ENCODE data around the gene ZNF414. TPM values are rescaled to one million over a fixed set of nuclear protein-coding genes. Genes with fewer than 3 reads are reported as not detected.
A peak's percentile ranks its signal among the peaks of the same experiment; 100 is the strongest.

Gene ZNF414
- polyA plus RNA-seq, 6 donors from 2014 or later: 7.4 to 25.5 (median 11.7) TPM

GRCh38 chr19:8462571-8462970 is 51.4 kb downstream of the ZNF414 start:
- DNase-seq (no peak), ATAC-seq (ENCODE audit: low read depth in 2 of 2) (no peak)
- H3K9me3 Mint-ChIP-seq: no peaks in the 10 kb centered on the region
- H3K4me1 Mint-ChIP-seq: peaks cover 25 to 44% (median 30%) of the 10 kb centered on the region in 3 donors
- peak overlapping the region in 2 of 6 donors; percentile 9 to 88 for H3K27ac Mint-ChIP-seq
- peak overlapping the region in 1 of 8 donors; percentile 22 for H3K4me3 Mint-ChIP-seq
- peaks cover 26 to 33% of the 10 kb centered on the region in 2 donors for H3K36me3 Mint-ChIP-seq
- no peaks in the 10 kb centered on the region for H3K27me3 Mint-ChIP-seq

GRCh38 chr19:8461891-8462290 is 52.1 kb downstream of the ZNF414 start:
- peaks cover 19 to 26% of the 10 kb centered on the region in 2 donors for H3K36me3 Mint-ChIP-seq
- peak overlapping the region in 1 of 6 donors; percentile 34 for H3K27ac Mint-ChIP-seq
- no peak overlapping the region for H3K4me3 Mint-ChIP-seq

DNA sequence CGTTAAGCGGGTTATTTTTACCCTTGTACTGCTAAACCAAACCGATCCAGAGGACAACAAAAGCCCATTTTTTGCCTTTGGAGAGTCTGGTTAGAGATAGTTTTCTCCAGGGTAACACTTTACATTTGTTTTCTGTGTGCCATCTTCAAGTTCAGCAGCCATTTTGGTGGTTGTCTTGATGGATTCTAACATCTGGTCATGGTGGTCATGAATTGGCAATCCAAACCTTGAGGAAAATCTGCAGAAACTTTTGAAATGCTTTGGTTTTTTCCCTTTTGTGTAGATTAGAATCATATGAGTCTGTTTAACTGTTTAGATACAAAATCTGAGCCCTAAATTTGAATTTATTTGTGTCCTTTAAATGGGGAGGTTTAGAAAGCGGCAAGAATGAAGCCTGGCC is 52.6 kb downstream of the ZNF414 start:
- ATAC-seq (ENCODE audit: low read depth in 2 of 2): no peak
- peaks cover 25 to 49% (median 27%) of the 10 kb centered on the region in 3 donors for H3K4me1 Mint-ChIP-seq
- DNase-seq: no peak
- H3K4me3 Mint-ChIP-seq: no peak overlapping the region
- H3K36me3 Mint-ChIP-seq: peaks cover 21 to 24% of the 10 kb centered on the region in 2 donors
- H3K9me3 Mint-ChIP-seq: no peaks in the 10 kb centered on the region
- H3K27me3 Mint-ChIP-seq: no peaks in the 10 kb centered on the region
- peak overlapping the region in 1 of 6 donors; percentile 52 for H3K27ac Mint-ChIP-seq

More at GRCh38 chr19:8461891-8462290, 52.1 kb downstream of the ZNF414 start:
- DNase-seq (no peak), ATAC-seq (ENCODE audit: low read depth in 2 of 2) (no peak)
- Mint-ChIP-seq H3K9me3 (no peaks in the 10 kb centered on the region), H3K27me3 (no peaks in the 10 kb centered on the region), H3K4me1 (peaks cover 25 to 44% (median 27%) of the 10 kb centered on the region in 3 donors)

DNA sequence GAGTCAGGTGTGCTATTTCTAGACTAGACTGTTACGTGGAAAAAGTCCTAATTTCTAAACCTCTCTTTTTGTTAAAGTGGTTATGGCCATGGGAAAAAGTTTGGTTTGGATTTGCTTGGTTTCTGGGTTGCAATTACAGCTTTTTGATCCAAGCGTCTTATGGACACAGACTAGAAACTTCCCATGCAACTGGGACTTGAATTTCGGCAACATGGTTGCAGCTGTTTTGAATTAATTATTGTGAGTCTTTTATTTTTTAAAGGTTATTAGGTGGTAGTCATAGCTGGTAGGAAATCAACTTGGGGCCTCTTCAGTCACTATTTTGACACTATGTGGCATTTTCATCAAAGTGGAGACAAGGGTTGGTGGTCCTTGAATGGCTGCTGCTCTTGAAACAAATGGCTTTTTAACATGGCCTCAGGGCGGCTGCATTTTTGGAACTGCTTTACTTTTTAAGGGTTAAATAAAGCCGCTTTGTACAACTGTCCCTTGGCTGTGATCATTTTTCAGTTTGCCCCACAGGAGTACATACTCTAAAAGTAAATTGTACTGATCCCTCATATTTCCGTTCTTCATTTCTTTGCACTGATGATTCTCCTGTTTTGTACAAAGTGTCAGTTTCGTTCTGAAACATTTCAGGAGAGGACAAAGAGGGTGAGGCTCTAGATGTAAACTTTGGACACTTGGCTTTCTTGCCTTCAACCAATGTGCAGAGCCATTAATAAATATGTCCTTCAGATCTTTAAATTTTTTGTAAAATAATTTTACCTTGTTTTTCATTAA is 53.3 kb downstream of the ZNF414 start:
- H3K27me3 Mint-ChIP-seq: no peaks in the 10 kb centered on the region
- ATAC-seq (ENCODE audit: low read depth in 2 of 2) (no peak), DNase-seq (no peak)
- H3K36me3 Mint-ChIP-seq: peaks cover 17 to 22% of the 10 kb centered on the region in 2 donors
- no peak overlapping the region for H3K4me3 Mint-ChIP-seq
- H3K9me3 Mint-ChIP-seq: no peaks in the 10 kb centered on the region
- H3K27ac Mint-ChIP-seq: peak overlapping the region in 1 of 6 donors; percentile 11
- peaks cover 25 to 56% (median 30%) of the 10 kb centered on the region in 3 donors for H3K4me1 Mint-ChIP-seq

Other genes starting within 250 kb of the ZNF414 start
- 10 to 100 TPM; 16.0 to 32.4 (median 24.3) TPM for gene CD320, start 205.8 kb downstream of the ZNF414 start, polyA plus RNA-seq (ENCODE audit: low read depth in 6 of 6)
- 100 to 1,000 TPM; 117 to 143 (median 128) TPM for gene NDUFA7, start 192.8 kb downstream of the ZNF414 start, polyA plus RNA-seq (ENCODE audit: low read depth in 6 of 6)
- 1,000 to 10,000 TPM; 1,256 to 2,811 (median 2,461) TPM for gene RPS28, start 192.7 kb downstream of the ZNF414 start, polyA plus RNA-seq (ENCODE audit: low read depth in 6 of 6)
- under 1 TPM in 2 of 6 donors, not detected in 4; 0.09 to 0.23 TPM for gene KANK3, start 170.9 kb downstream of the ZNF414 start, polyA plus RNA-seq (ENCODE audit: low read depth in 6 of 6)
- not detected for gene ANGPTL4, start 150.0 kb downstream of the ZNF414 start, polyA plus RNA-seq (ENCODE audit: low read depth in 6 of 6)
- gene RAB11B, start 123.8 kb downstream of the ZNF414 start, polyA plus RNA-seq (ENCODE audit: low read depth in 6 of 6): 10 to 100 TPM; 47.9 to 81.2 (median 58.2) TPM
- gene MARCHF2, start 100.9 kb downstream of the ZNF414 start, polyA plus RNA-seq (ENCODE audit: low read depth in 6 of 6): 10 to 100 TPM; 19.9 to 40.4 (median 31.3) TPM
- 100 to 1,000 TPM; 185 to 283 (median 210) TPM for gene HNRNPM, start 69.2 kb downstream of the ZNF414 start, polyA plus RNA-seq (ENCODE audit: low read depth in 6 of 6)
- gene PRAM1, start 11.5 kb downstream of the ZNF414 start, polyA plus RNA-seq (ENCODE audit: low read depth in 6 of 6): under 1 TPM in 2 of 6 donors, not detected in 4; 0.26 to 0.27 TPM
- 10 to 100 TPM in 3 of 6 donors, 1 to 10 TPM in 3; 7.2 to 24.4 (median 9.6) TPM for gene MYO1F, start 63.3 kb upstream of the ZNF414 start, polyA plus RNA-seq (ENCODE audit: low read depth in 6 of 6)
- gene ADAMTS10, start 96.5 kb upstream of the ZNF414 start, polyA plus RNA-seq (ENCODE audit: low read depth in 6 of 6): under 1 TPM in 1 of 6 donors, not detected in 5; 0.31 TPM
- not detected for gene NFILZ, start 116.5 kb upstream of the ZNF414 start, polyA plus RNA-seq (ENCODE audit: low read depth in 6 of 6)
- gene ACTL9, start 184.6 kb upstream of the ZNF414 start, polyA plus RNA-seq (ENCODE audit: low read depth in 6 of 6): not detected
- gene OR2Z1, start 207.5 kb upstream of the ZNF414 start, polyA plus RNA-seq (ENCODE audit: low read depth in 6 of 6): not detected

All from naive B cell (primary cell).